ENCODE measurements around the gene OXT.

The OXT gene

DNA sequence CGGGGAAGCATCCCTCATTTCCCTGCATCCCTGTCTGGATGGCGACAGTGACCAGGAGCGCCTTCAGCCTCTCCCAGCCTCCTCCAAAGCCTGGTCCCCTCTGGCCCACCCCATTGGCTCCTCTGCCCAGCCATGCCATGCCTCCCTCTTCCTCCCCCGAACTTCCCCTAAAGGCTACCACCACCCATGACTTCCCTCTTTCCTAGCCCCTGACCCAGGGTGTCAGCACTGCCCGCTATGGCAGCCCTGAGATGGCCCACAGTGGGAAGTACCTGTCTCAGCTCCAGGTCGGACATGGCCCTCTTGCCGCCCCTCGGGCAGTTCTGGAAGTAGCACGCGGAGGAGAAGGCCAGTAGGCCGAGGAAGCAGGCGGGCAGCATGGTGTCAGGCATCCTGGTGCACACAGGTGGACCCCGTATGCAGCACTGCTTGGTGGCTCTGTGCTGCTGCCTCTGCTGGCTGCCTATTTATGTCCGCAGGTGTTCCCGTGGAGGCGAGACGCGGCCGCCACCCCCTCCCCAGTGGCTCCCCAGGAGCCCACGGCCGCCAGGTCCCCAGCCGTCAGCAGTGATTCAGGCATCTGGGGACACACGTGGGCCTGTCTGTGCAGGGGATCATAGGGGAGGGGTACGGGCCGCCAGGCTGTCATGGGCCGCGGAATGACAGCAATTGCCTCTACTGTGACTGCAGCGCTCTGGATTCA is 13.0 kb downstream of the OXT start, which contains the start of gene AVP:
Gene AVP (minus strand): TSS at position 442 of the 703 bp plus-strand sequence. CDS start 50 bp downstream, at position 392.
- no peak for DNase-seq (ENCODE audit: low read depth, low spot score)

DNA sequence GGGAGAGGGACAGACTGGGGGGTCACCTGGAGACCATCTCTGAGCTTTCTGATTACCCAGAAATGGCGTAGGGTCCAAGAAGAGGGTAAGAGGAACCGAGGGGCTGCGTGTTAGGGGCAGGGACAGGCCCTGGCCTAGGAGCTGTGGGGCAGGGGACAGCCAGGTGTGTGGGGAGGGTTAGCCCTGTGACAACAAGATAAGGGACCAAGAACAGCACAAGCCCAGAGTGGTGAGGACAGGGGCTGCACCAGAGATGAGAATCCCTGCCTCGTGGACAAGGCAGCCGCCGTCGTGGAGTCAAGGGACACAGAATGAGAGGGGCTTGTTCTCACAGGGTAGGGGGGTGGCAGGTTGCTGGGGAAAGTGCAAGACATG is 13.6 kb downstream of the OXT start:
- no peak for DNase-seq (ENCODE audit: low read depth, low spot score)

DNA sequence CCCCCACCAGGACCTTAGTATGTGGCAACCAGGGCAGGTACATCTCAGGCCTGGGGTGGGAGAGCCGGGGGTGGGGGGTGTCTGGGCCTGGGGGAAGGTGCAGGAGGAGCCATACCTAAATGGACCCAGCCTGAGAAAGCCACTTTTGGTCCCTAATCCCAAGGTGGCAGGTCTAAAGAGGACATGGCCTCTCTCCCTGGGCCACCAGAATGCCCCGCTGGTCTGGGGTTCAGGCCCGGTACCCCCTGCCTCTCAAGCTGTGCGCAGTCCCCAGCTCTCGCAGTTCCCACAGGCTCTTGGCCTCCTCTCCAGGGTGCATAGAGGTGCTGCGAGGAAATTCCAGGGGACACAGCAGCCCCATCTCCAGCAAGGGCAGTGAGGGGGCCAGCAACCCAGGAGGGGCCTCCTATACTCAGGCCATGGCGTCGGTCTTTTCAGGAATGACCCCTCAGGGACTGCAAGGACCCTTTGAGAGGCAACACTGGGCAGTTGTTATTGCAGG is 14.2 kb downstream of the OXT start:
- no peak for DNase-seq (ENCODE audit: low read depth, low spot score)

DNA sequence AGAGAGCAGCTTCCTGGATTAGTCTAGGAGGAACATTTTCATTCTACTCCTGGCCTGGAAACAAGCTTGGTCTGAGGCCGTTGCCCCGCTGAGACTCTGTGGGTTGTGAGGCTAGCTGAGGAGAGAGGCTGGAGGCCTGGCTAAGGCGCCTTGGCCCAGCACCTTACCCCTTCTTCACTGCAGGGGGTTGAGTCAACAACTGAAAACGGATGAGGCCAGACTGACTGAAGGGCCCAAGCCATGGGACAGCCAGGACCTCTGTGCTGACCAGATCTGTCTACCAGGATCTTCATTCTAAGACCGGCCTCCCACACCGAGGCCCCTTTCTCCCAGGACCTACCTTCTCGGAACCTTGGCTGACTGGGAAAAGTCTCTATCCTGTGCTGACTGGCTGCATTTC is 16.6 kb downstream of the OXT start:
- DNase-seq (ENCODE audit: low read depth, low spot score): no peak

DNA sequence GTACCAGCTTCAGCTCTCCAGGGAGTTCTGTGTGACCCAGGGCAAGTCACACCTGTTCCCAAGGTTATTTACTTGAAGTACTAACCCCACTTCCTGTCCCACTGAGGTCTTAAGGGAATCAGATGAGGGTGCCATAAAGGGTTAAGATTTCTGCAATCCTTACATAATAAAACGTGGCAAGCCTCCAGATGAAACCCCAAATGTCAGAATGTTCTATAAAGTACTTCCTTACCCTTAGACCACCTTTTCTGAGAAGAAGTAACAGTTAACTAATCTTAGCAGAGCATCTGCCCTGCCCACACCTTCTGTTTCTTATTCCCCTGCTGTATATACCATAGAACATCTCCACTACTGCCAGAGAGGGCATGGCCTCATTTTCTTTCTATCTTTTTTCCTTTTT is 19.1 kb downstream of the OXT start:
- DNase-seq (ENCODE audit: low read depth, low spot score): no peak

DNA sequence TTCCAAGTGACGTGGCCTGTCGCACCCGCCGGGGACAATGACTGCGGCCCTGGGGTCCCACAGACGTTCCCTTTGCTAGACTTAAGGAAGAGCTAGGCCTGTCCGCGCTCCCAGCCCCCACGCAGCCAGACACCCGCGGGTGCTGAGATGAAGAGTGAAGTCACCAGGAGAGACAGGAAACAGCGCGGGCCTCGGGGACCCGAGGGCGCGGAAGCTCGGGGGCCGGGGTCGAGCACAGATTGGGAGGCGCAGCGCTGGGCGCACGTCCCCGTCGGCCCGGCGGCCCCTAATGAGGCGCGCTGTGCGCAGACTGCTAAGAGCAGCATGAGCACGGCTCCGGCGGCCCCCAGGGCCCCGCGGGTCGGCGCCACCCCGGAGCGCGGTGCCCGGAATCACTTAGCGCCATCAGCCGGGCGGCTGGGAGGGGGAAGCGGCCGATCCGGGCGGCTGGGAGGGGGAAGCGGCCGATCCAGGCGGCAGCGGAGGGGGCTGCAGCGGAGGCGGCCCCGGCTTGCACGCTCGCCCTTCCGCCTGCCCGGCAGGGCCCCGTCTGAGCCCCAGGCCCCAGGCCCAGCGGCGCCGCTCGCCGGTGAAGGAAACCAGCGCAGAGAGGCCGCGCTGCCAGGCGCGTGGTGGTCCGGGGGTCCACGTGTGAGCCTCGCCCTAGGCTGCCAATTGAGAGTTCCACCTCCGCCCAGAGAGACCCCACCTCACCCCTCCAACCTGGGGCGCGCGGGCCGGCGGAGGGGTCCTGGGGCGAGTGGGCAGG is 21.4 kb downstream of the OXT start:
- peak; percentile 32 for DNase-seq (ENCODE audit: low read depth, low spot score)

DNA sequence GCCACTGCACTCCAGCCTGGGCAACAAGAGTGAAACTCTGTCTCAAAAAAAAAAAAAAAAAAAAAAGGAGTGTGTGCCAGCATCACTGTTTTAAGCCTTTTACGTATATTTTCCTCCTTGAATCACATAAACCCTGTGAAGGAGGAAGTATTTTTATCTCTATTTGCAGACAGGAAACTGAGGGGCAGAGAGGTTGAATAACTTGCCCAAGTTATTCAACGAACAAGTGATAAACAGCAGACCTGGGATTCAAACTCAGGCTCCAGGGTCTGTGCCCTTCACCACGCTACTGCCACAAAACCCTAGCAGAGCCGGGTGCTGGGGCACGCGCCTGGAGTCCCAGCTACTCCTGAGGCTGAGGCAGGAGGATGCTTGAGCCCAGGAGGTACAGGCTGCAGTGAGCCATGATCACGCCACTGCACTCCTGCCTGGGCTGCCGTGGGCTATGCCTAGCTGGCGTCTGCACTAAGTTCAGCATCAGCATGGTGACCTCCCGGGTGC is 22.5 kb downstream of the OXT start:
- no peak for DNase-seq (ENCODE audit: low read depth, low spot score)

DNA sequence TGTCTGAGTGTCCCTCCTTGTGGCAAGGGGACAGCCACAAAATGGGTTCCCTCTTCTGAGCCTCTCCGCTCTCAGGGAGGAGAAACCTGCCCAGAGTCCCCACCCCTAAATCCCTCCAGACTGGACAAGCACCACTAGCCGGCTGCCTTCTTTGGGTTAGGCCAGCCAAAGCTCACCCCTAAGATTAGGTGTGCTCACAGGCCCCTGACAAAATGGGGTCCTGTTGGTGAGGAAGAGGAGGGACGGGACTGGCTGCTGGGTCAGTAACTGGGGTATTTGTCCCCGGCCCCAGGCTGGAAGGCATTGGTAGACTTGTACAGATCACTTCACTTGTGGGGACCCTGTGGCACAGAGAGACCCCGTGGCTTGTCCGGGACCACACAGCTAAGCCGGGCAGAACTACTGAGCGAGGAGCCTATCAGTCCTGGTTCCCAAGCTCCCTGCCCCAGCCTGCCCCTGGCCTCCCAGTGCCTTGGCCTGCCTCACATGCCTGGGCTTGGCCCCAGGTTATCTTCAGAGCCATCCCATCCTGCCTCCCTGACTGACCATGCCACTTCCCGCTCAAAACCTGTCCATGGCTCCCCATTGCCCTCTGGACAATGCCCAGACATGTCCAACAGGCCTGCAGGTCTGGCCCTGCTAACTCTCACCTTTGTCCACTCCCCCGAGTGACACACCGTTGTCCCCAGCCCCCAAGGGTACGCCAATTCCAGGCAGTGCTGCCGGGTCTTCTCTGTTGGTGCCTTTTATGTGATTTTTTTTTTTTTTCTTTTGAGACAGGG is 23.6 kb downstream of the OXT start:
- no peak for DNase-seq (ENCODE audit: low read depth, low spot score)

DNA sequence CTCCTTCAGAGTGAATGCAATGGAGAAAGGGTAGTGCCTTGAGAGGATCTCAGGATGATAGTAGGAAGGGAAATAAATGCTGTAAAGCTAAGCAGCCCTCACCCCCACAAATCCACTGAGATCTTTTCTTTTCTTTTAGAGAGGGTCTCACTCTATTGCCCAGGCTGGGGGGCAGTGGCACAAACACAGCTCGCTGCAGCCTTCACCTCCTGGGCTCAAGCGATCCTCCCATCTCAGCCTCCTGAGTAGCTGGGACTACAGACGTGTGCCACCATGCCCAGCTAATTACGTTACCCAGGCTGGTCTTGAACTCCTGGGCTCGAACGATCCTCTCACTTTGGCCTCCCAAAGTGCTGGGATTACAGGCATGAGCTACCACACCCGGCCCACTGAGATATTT is 29.1 kb downstream of the OXT start:
- no peak for DNase-seq (ENCODE audit: low read depth, low spot score)

DNA sequence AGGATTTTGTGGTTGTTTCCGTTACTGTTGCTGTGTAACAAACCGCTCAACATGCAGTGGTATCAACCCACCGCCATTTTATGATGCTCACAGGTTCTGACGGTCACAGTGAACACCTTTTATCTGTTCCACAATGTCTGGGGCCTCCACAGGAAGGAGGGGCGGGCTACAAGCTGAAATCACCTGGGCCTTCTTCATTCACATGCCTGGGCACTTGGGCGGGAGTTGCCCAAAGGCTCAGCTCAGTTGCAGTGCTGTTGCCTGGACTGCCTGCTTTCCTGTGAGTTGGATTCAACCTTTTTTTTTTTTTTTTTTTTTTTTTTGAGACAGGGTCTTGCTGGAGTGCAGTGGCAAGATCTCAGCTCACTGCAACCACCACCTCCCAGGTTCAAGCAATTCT is 29.8 kb downstream of the OXT start:
- DNase-seq (ENCODE audit: low read depth, low spot score): no peak

DNA sequence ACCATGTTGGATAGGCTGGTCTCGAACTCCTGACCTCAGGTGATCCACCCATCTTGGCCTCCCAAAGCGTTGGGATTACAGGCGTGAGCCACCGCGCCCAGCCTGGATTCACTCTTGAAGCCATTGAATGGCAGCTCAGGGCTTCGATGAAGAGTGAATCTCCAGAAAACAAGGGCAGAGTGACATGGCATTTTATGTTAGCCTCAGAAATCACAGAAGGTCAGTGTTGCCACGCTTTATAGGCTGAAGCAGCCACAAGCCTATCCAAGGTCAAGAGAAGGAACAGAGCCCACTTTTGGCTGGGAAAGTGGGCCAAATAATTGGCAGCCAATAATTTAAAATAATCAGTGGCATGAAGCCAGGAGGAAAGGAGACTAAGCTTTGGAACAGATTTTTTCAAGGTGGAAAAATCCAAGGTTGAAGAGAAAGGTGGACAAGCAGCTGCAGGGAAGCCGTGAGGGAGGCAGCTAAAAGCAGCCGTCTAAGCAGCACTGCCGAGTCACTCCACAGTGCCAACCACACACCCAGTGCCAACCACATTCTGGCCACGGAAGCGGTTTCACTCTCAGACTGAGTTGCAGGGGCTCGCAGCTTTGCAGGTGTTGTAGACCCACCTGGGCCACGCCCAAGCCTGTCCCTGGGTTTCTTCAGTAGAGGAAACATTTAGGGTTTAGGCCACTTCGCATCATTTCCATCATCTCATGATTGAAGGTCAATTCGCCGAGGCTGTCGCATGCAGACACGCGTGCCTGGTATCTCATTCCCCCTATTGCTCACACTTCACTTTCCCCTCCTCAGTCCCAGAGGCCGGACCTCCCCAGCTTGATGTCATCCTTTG is 30.5 kb downstream of the OXT start:
- DNase-seq (ENCODE audit: low read depth, low spot score): no peak

DNA sequence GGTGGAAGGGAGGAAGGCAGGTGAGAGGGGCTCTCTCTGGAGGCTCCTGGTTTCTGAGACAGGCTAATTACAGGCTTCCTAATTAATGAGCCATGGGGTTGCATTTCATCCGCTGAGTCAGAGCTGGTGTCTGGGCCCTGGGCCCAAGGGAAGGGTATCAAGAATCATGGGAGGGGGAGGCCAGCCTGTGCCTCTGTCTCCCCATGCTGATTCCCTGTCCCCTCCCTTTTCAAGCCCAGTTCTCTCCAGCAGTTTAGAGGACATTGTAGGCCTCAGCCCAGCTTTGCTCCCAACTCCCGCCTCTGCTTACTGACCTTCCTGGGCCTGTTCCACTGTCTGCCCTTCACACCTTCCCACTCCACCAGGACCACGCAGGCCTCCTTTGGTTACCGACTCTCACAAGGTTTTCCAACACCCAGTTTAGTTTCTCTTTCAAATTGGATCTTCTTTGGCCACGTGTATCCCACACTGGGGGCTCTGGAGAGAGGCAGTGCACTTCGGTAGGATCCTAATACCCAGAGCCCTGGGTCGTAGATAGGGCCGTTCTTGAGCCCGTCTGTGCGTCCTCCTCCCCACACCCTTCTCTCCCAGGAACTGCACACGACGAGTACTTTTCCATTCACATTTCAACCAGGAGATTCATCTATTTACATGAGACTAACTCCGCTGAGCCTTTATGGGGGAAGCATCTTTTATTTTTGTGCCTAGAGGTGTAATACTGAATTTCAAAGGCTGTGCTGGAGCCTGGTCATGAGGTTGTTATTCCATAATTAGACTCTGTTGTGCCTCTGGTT is 31.4 kb downstream of the OXT start:
- DNase-seq (ENCODE audit: low read depth, low spot score): no peak

DNA sequence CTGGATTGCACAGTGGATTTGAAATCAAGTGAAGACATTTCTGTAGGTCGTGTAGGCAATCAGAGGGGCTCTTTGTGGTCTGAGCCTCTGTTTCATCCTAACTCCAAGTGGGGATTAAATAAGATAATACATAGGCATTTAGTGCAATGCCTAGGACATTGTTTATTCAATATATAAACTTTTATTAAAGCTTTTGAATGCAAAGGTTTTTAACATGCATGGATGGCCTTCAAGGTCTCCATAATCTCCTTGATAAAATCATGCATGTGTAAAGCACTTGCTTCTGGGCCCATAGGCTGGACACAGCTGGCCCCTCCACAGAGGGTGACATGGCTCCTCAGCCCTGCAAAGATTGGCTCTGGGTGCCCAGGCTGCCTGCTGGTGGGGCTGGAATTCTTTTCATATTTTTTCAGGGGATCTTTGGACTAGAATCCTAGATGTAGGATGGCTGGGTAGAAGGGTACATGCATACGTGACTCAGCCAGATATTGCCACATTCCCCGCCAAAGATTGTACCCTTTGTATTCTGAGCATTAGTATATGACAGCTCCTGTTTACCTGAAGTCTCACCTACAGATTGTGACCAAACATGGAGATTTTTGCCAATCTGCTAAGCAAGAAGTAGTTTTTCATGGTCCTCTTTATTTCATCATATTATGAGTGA is 32.1 kb downstream of the OXT start:
- DNase-seq (ENCODE audit: low read depth, low spot score): no peak

DNA sequence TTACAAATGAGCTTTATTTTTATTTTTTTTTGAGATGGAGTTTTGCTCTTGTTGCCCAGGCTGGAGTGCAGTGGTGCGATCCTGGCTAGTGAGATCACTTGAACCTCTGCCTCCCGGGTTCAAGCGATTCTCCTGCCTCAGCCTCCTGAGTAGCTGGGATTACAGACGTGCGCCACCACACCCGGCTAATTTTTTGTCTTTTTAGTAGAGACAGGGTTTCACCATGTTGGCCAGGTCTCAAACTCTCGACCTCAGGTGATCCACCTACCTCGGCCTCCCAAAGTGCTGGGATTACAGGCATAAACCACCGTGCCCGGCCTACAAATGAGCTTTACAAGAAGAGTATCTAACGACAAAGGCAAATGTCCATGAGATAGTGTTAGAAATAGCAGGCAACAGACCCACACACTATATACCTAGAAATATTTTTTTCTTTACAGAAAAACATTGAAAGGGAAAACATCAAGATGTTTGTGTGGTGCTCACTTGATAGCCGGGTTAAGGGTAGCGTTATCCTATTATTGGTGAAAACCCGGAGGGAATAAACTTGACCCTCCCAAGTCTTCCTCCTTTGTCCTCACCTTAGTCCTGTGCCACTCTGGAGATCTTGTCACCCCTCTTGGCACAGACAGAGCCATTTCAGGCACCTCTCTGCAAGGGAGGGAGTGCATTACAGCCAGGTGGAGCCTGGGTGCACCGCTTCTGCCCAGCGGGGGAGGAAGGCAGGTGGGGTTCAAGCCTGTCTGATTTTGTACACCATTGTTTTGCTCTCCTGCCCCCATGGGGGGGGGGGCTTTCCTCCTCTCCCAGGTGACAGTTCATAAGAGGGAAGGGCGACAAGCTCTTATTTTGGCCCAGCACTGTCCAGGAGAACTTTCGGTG is 34.1 kb downstream of the OXT start:
- no peak for DNase-seq (ENCODE audit: low read depth, low spot score)

DNA sequence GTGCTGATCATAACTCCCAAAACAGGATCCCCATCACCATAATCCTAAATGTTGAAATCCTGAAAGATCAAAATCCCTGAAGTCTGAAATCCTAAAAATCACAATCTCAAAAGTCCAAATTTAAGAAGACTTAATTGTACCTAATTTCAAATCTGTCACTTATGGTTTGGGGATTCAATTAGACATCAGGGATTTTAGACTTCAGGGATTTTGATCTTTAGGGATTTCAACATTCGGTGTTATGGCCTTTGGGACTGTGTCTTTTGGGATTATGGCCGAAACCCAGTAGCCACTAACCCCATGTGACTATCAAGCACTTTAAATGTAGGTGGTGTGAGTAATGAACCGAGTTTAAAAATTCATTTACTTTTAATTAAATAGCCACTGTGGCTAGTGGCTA is 34.8 kb downstream of the OXT start:
- no peak for DNase-seq (ENCODE audit: low read depth, low spot score)

DNA sequence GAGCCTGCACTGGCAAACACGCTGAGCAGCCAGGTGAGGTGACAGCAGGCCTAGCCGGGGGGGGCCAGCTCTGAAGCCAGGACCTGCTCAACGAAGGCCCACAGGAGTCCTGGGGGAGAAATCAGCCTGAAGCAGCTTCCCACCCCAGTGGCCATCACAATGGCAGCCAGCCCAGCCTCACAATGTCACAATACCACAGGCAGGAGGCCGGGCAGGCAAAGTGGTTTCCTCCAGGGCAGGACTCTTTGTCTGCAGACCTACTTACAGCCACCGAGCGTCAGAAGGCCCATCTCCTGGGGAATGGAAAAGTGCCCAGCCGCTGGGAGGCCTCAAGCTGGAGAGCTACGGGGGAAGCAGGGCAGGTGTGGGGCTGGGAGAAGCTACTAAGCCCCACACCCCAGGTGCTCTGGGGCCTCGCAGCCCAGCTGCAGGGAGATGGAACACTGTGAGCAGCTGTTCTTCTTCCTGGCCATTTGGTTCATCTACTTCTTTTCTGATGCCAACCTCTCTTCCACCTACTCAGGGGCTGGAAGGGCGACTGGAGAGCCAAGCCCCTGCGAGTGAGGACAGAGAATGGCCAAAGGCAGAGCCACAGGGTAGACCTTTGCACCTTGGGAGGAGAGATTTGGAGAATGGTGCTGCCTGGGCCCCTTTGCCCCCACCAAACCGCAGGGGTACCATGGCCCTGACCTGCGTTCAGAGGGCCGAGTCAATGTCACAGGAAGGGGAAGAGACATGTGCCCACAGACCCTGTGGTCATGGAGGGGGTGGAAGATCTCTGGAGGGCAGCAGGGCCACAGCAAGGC is 35.4 kb downstream of the OXT start:
- peak; percentile 59 for DNase-seq (ENCODE audit: low read depth, low spot score)

DNA sequence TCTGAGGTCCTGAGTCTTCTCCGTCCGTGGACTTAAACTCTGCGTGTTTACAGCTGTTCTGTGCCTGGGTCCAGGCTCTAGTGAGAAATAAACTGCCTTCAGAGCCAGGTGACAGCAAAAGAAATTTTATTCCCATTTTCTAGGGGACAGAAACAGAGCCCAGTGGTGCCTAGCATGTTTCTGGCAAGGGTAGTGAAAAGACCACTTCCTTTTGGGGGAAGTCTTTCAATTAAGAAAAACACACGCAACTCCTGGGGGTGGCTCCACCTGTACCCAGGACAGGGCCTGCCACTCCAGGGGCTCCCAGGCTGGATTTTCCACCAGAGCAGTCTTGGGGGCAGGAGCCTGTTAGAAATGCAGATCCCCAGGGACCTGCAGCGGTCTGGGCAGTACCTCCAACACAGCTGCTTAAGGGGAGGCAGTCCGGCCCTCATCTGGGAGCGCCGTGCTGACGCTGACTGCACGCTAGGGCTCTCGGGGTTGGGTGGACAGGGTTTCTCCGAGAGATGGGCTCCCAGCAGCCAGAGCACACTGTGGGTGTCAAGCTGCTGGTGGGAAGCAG is 36.1 kb downstream of the OXT start:
- DNase-seq (ENCODE audit: low read depth, low spot score): no peak

Data from astrocyte of the hippocampus (primary cell).